ENCODE measurements around the gene VMAC.

The VMAC gene

DNA sequence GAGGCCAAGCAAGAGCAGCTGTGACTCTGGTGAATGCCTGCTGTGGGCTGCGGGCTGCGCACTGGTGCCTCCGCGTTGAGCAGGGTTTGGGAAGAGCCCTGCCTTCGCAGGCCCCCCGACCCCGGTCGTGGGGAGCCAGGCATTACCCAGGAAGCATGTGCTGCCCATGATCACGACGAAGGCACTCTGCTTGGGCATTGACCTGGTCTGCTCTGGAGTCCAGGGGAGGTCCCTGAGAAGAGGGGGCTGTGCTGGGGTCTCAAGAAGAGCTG is 54.1 kb downstream of the VMAC start:
- H3K9ac ChIP-seq (ENCODE audit: low read length) = no peak overlapping the region
- peaks cover 19% of the 10 kb centered on the region for H4K20me1 ChIP-seq (ENCODE audit: low read depth, low read length)
- H3F3A ChIP-seq (ENCODE audit: insufficient read depth) = peaks cover under 1% of the 10 kb centered on the region; the same call in 1 of the 2 replicates

DNA sequence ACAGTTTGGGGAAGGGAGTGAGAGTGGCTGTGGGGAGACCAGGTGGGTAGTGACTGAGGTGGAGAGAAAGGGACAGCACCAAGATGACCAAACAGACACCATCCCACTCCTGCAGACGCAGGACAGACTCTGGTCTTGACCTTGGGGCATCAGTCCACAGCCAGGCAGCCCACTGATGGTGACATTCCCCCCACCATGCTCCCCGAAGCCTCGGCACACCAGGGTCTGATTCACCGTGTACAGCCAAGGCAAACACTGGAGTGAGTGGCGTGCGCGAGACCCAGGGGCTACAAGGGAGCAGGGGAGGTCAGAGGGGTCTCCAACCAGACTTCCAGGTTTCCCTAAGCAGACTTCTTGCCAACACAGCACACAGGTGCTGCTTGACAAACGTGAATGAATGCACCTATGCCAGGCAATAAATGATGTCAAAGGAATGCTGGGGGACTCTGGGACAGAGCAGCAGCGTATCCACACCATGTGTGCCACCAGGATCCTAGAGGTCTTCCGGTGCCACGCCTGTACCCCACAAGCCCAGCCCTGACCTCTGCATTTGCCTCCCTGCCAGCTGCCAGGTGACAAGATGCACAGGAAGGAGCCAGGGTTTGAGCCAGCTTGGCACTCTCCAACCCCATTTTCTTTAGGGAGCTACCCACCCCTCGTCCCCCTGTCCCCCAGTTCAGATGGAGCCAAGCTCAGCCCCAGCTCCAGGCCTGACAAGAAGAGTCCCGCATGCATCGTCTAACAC is 54.8 kb downstream of the VMAC start:
- Histone ChIP-seq H3K4me2 (ENCODE audit: low read depth, low read length, poor library complexity, severe bottlenecking) (no peak overlapping the region), H3K9ac (ENCODE audit: low read length) (no peak overlapping the region), H3K27me3 (ENCODE audit: low read length) (no peaks in the 10 kb centered on the region), H3F3A (ENCODE audit: insufficient read depth) (no peaks in the 10 kb centered on the region), H2AFZ (ENCODE audit: low read depth, low read length, severe bottlenecking) (no peak overlapping the region), H3K9me3 (ENCODE audit: insufficient read depth, low read length) (no peaks in the 10 kb centered on the region), H3K27ac (ENCODE audit: low read depth, low read length) (no peak overlapping the region), H3K36me3 (ENCODE audit: low read length) (no peaks in the 10 kb centered on the region), H3K4me3 (ENCODE audit: insufficient read depth, low read length, poor library complexity, severe bottlenecking) (no peak overlapping the region), H3K9me2 (replicated peaks; ENCODE audit: insufficient read depth, low read length) (no peaks in the 10 kb centered on the region), H4K20me1 (ENCODE audit: low read depth, low read length) (peaks cover 19% of the 10 kb centered on the region), H3K79me2 (ENCODE audit: insufficient read depth, low read length) (peaks cover 100% of the 10 kb centered on the region)
- TF ChIP-seq, protein P1, sequence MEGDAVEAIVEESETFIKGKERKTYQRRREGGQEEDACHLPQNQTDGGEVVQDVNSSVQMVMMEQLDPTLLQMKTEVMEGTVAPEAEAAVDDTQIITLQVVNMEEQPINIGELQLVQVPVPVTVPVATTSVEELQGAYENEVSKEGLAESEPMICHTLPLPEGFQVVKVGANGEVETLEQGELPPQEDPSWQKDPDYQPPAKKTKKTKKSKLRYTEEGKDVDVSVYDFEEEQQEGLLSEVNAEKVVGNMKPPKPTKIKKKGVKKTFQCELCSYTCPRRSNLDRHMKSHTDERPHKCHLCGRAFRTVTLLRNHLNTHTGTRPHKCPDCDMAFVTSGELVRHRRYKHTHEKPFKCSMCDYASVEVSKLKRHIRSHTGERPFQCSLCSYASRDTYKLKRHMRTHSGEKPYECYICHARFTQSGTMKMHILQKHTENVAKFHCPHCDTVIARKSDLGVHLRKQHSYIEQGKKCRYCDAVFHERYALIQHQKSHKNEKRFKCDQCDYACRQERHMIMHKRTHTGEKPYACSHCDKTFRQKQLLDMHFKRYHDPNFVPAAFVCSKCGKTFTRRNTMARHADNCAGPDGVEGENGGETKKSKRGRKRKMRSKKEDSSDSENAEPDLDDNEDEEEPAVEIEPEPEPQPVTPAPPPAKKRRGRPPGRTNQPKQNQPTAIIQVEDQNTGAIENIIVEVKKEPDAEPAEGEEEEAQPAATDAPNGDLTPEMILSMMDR (IDR thresholded peaks at IDR 0.05; ENCODE audit: insufficient read depth, low read length, poor library complexity, severe bottlenecking) = no peak
- TF ChIP-seq EZH2phosphoT487 (conservative IDR thresholded peaks at IDR 0.05; ENCODE audit: low read length) = no peak

More for the DNA sequence above, 54.1 kb downstream of the VMAC start:
- no peaks in the 10 kb centered on the region for H3K27me3 ChIP-seq (ENCODE audit: low read length)
- no peak for TF ChIP-seq EZH2phosphoT487 (conservative IDR thresholded peaks at IDR 0.05; ENCODE audit: low read length)
- TF ChIP-seq, protein P1 (IDR thresholded peaks at IDR 0.05; ENCODE audit: insufficient read depth, low read length, poor library complexity, severe bottlenecking) = no peak
- no peak overlapping the region for H3K4me3 ChIP-seq (ENCODE audit: insufficient read depth, low read length, poor library complexity, severe bottlenecking)
- no peak overlapping the region for H3K4me2 ChIP-seq (ENCODE audit: low read depth, low read length, poor library complexity, severe bottlenecking)
- H2AFZ ChIP-seq (ENCODE audit: low read depth, low read length, severe bottlenecking) = no peak overlapping the region
- H3K79me2 ChIP-seq (ENCODE audit: insufficient read depth, low read length) = peaks cover 100% of the 10 kb centered on the region
- H3K9me2 ChIP-seq (replicated peaks; ENCODE audit: insufficient read depth, low read length) = no peaks in the 10 kb centered on the region
- no peak overlapping the region for H3K27ac ChIP-seq (ENCODE audit: low read depth, low read length)
- H3K36me3 ChIP-seq (ENCODE audit: low read length) = no peaks in the 10 kb centered on the region
- no peaks in the 10 kb centered on the region for H3K9me3 ChIP-seq (ENCODE audit: insufficient read depth, low read length)
